Measurements from ENCODE around the gene CACNA2D3.
A peak's percentile ranks its signal among the peaks of the same experiment; 100 is the strongest.

CACNA2D3 gene

DNA sequence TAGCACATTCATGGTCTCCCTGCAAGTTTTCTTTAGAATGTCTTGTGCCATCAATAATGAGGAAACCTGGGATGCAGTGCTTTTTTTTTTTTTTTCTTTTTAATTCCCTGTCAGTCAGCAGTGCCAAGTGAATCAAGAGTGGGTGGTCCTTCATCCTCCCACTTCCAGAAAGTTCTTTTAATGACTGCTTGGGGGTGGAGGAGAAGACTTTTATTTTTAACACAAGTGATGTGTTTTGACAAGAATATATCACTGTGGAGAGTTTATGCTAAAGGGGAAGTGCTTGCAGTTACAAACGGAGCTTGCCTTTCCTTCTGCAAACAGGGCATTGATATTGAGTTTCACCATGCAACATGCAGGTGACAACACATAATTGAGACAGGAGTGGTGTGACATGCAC, 69.7 kb downstream of the CACNA2D3 start:
- no peak for TF ChIP-seq JUND (IDR thresholded peaks at IDR 0.05; ENCODE audit: low read depth)
- in situ Hi-C loops (cut with HindIII; ENCODE audit: low pct_unique_long_range_greater_than_20kb, low sequenced_read_pairs): no loop called here
- DNase-seq (ENCODE audit: low read depth in 1 of 2, low spot score in 1 of 2): no peak

DNA sequence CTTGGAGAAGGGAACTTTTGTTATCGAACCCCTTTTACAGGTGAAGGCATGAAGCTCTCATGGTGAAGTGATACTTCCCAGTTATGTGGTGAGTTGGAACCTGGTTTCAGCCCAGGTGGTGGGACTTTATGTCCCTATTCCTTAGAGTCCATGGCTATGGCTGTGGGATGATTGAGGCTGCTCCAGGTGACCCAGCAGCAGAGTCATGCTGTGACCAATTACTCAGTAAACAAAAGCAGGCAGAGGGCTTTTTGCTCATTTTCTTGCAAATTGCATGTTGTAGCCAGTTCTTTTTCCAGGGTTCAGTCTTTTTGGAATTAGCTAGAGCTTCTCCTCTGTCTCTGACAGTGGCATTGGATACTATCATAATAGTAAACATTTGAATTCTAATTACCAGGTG, 70.7 kb downstream of the CACNA2D3 start:
- in situ Hi-C loops (cut with HindIII; ENCODE audit: low pct_unique_long_range_greater_than_20kb, low sequenced_read_pairs): no loop called here

DNA sequence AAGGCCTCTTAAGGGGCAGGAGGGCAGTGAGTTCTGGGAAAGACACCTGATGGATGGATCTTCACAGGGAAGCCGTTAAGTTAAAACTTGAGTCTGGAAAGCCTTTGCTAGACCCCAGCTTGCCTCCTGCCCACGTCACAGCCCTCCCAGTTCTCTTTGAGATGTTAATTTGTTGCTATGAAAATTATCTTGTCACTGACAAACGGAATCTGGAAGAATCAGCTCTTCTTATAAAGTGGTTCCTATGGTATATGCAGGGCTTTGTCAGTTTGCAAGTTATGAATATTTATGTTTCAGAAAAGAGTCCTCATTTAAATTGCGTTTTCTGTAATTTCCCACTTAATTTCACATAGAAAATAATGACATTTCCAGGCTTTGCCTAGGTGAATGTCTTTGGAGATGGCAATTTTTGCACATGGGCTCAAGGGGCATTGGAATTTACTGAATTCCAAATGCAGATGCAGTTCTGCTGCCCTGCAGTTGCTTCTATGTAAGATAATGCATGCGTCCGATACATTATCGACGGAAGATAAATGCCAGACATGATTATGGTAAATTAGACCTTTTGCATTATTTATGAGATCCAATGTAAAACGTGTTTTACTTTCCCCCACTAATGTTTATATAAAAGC, 74.1 kb downstream of the CACNA2D3 start:
- TF ChIP-seq JUND (IDR thresholded peaks at IDR 0.05; ENCODE audit: low read depth): no peak
- in situ Hi-C loops (cut with HindIII; ENCODE audit: low pct_unique_long_range_greater_than_20kb, low sequenced_read_pairs): no loop called here
- DNase-seq (ENCODE audit: low read depth in 1 of 2, low spot score in 1 of 2): no peak

More for the DNA sequence above, 70.7 kb downstream of the CACNA2D3 start:
- DNase-seq (ENCODE audit: low read depth in 1 of 2, low spot score in 1 of 2): no peak
- no peak for TF ChIP-seq JUND (IDR thresholded peaks at IDR 0.05; ENCODE audit: low read depth)

GRCh38 chr3:54197509-54197908, 75.2 kb downstream of the CACNA2D3 start:
- DNase-seq (ENCODE audit: low read depth in 1 of 2, low spot score in 1 of 2): no peak
- no peak for TF ChIP-seq JUND (IDR thresholded peaks at IDR 0.05; ENCODE audit: low read depth)
- in situ Hi-C loops (cut with HindIII; ENCODE audit: low pct_unique_long_range_greater_than_20kb, low sequenced_read_pairs): no loop called here

GRCh38 chr3:54198556-54198955, 76.2 kb downstream of the CACNA2D3 start:
- no peak for TF ChIP-seq JUND (IDR thresholded peaks at IDR 0.05; ENCODE audit: low read depth)
- DNase-seq (ENCODE audit: low read depth in 1 of 2, low spot score in 1 of 2): no peak
- in situ Hi-C loops (cut with HindIII; ENCODE audit: low pct_unique_long_range_greater_than_20kb, low sequenced_read_pairs): no loop called here

- DNase-seq (ENCODE audit: low read depth in 1 of 2, low spot score in 1 of 2): no peak
- in situ Hi-C loops (cut with HindIII; ENCODE audit: low pct_unique_long_range_greater_than_20kb, low sequenced_read_pairs): no loop called here
- TF ChIP-seq JUND (IDR thresholded peaks at IDR 0.05; ENCODE audit: low read depth): no peak
Measured at GRCh38 chr3:54202054-54202453, 79.7 kb downstream of the CACNA2D3 start.

GRCh38 chr3:54202651-54203248, 80.4 kb downstream of the CACNA2D3 start:
- no peak for TF ChIP-seq JUND (IDR thresholded peaks at IDR 0.05; ENCODE audit: low read depth)
- no peak for DNase-seq (ENCODE audit: low read depth in 1 of 2, low spot score in 1 of 2)
- in situ Hi-C loops (cut with HindIII; ENCODE audit: low pct_unique_long_range_greater_than_20kb, low sequenced_read_pairs): no loop called here

DNA sequence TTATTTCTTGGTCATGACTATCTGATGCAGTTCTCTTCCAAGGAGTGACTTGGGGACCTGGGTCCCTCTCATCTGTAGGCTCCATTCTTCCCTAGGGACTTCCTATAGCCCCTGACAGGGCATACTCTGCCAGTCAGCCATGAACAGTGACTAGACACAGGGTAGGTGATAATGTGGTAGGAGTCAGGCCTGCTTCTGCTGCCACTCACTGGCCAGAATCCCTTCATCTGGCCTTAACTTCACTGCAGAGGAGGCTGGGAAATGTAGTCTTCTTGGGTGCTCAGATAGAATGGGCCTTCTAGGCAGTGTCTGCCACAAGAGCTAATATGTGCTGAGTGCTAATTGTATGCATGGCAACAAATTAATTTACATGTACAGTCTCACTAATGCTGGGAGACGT, 84.5 kb downstream of the CACNA2D3 start:
- no peak for TF ChIP-seq JUND (IDR thresholded peaks at IDR 0.05; ENCODE audit: low read depth)
- peak in 1 of 2 experiments; percentile 4 for DNase-seq (ENCODE audit: low read depth in 1 of 2, low spot score in 1 of 2)
- in situ Hi-C loops (cut with HindIII; ENCODE audit: low pct_unique_long_range_greater_than_20kb, low sequenced_read_pairs): no loop called here

GRCh38 chr3:54211097-54211496, 88.7 kb downstream of the CACNA2D3 start:
- no peak for DNase-seq (ENCODE audit: low read depth in 1 of 2, low spot score in 1 of 2)
- no peak for TF ChIP-seq JUND (IDR thresholded peaks at IDR 0.05; ENCODE audit: low read depth)
- in situ Hi-C loops (cut with HindIII; ENCODE audit: low pct_unique_long_range_greater_than_20kb, low sequenced_read_pairs): no loop called here

- no peak for TF ChIP-seq JUND (IDR thresholded peaks at IDR 0.05; ENCODE audit: low read depth)
- in situ Hi-C loops (cut with HindIII; ENCODE audit: low pct_unique_long_range_greater_than_20kb, low sequenced_read_pairs): no loop called here
Measured at GRCh38 chr3:54212723-54213122, 90.4 kb downstream of the CACNA2D3 start.

GRCh38 chr3:54213907-54214306, 91.6 kb downstream of the CACNA2D3 start:
- in situ Hi-C loops (cut with HindIII; ENCODE audit: low pct_unique_long_range_greater_than_20kb, low sequenced_read_pairs): no loop called here
- no peak for DNase-seq (ENCODE audit: low read depth in 1 of 2, low spot score in 1 of 2)
- no peak for TF ChIP-seq JUND (IDR thresholded peaks at IDR 0.05; ENCODE audit: low read depth)

More at GRCh38 chr3:54212723-54213122, 90.4 kb downstream of the CACNA2D3 start:
- DNase-seq (ENCODE audit: low read depth in 1 of 2, low spot score in 1 of 2): no peak

DNA sequence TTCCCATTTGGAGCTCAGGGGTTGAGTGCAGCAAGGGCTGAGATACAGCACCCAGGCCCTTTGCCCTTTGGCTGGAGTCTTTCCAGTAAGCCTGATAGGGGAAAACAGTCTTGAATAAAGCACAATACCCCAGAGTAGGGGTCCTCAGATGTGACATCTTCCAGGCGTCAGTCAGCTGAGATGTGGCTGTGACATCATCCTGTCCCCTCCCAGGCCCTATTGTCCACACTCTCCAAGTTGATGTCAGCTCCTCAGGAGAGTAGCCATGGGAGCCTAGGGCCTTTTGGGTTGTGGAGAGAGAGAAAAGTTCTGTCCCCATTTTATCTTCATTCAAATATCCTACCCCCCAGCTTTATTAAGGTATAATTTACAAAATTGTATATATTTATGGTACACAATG, 92.5 kb downstream of the CACNA2D3 start:
- in situ Hi-C loops (cut with HindIII; ENCODE audit: low pct_unique_long_range_greater_than_20kb, low sequenced_read_pairs): no loop called here

DNA sequence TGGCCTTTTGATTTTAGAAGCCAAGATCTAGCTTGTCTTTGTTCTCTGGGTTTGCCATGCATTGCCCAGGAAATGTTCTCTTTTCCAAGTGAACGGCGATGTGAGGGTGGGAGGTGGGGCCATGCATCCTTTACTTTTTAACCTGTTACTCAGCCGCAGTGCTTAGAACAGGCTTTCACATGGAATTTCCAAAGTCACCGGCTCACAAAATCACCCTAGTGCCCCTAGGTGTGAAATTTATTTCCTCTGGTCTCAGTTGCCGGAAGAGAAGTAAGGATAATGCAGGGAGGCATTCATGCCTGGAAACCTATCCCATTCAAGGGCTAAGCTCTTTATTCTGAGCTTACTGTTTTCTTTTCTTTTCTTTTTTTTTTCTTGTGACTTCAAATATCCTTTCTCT, 93.2 kb downstream of the CACNA2D3 start:
- in situ Hi-C loops (cut with HindIII; ENCODE audit: low pct_unique_long_range_greater_than_20kb, low sequenced_read_pairs): no loop called here
- no peak for DNase-seq (ENCODE audit: low read depth in 1 of 2, low spot score in 1 of 2)
- no peak for TF ChIP-seq JUND (IDR thresholded peaks at IDR 0.05; ENCODE audit: low read depth)

More for the DNA sequence above, 92.5 kb downstream of the CACNA2D3 start:
- DNase-seq (ENCODE audit: low read depth in 1 of 2, low spot score in 1 of 2): no peak
- no peak for TF ChIP-seq JUND (IDR thresholded peaks at IDR 0.05; ENCODE audit: low read depth)

DNA sequence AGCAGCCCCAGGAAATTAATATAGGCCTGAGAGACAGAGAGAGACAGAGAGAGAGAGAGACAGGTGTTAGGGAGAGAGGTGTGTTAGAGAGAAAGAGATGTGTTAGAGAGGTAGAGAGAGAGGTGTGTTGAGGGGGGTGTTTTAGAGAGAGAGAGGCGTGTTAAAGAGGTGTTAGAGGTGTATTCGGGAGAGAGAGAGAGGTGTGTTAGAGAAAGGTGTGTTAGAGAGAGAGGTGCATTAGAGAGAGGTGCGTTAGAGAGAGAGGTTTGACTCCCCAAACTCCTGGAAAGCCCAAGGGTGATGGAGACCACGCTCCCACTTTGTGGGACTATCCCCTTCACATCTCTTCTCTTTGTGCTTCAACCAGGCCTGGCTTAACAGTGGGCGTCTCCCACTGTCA, 95.5 kb downstream of the CACNA2D3 start:
- no peak for TF ChIP-seq JUND (IDR thresholded peaks at IDR 0.05; ENCODE audit: low read depth)
- in situ Hi-C loops (cut with HindIII; ENCODE audit: low pct_unique_long_range_greater_than_20kb, low sequenced_read_pairs): no loop called here
- DNase-seq (ENCODE audit: low read depth in 1 of 2, low spot score in 1 of 2): no peak

Measured in T47D (cell line).